Liver (tissue), 9 donors: ENCODE results near the gene ERGIC1. TPM values are rescaled to one million over a fixed set of nuclear protein-coding genes. Genes with fewer than 3 reads are reported as not detected.

ENCODE experiments used
- DNase-seq: peaks from one replicate; pipeline ENCODE4 v3.0.0-alpha.2; 2017; ENCODE audit warnings: low spot score
- H3K27ac ChIP-seq, 2 donors: one replicate each; pipeline ENCODE4 v1.7.0; 2013; ENCODE audit warnings: inconsistent platforms in 2 of 2, low read length in 2 of 2, control low read depth in 1 of 2, low read depth in 1 of 2, mild to moderate bottlenecking in 1 of 2
- H3K27me3 ChIP-seq, 4 donors: one replicate each; pipeline versions ENCODE4 v1.6.1 to v1.7.0; 2013; ENCODE audit warnings: low read length in 3 of 4, inconsistent platforms in 1 of 4, mild to moderate bottlenecking in 1 of 4, moderate library complexity in 1 of 4; ENCODE audit not compliant: control insufficient read depth in 4 of 4, insufficient read depth in 4 of 4
- H3K36me3 ChIP-seq, 4 donors: one replicate each; pipeline versions ENCODE4 v1.6.1 to v1.7.0; 2013; ENCODE audit warnings: low read length in 3 of 4, mild to moderate bottlenecking in 3 of 4, low read depth in 1 of 4, moderate library complexity in 1 of 4; ENCODE audit not compliant: control insufficient read depth in 4 of 4, insufficient read depth in 3 of 4
- H3K4me1 ChIP-seq, 4 donors: one replicate each; pipeline versions ENCODE4 v1.6.1 to v1.7.0; 2013; ENCODE audit warnings: low read length in 3 of 4, mild to moderate bottlenecking in 3 of 4, moderate library complexity in 1 of 4; ENCODE audit not compliant: control insufficient read depth in 4 of 4, insufficient read depth in 4 of 4
- H3K4me3 ChIP-seq, 3 donors: one replicate each; pipeline versions ENCODE4 v1.6.1 to v1.7.0; 2013; ENCODE audit warnings: low read length in 3 of 3, control low read depth in 1 of 3, low read depth in 1 of 3, mild to moderate bottlenecking in 1 of 3
- H3K9ac ChIP-seq, 2 donors: one replicate each; pipeline ENCODE4 v1.7.0; 2013; ENCODE audit warnings: low read length in 2 of 2, mild to moderate bottlenecking in 2 of 2, moderate library complexity in 2 of 2, control low read depth in 1 of 2, low read depth in 1 of 2
- H3K9me3 ChIP-seq, 4 donors: one replicate each; pipeline versions ENCODE4 v1.6.1 to v1.7.0; 2013; ENCODE audit warnings: low read length in 3 of 4; ENCODE audit not compliant: control insufficient read depth in 4 of 4
- ATF3 ChIP-seq: IDR thresholded peaks from 2 replicates; pipeline ENCODE4 v1.6.1; 2016; ENCODE audit warnings: antibody characterized with exemption
- CTCF ChIP-seq: fragments of 150-350 bp; IDR thresholded peaks from 2 replicates; pipeline ENCODE4 v1.5.1; 2017; ENCODE audit warnings: improper control_type of control experiment, low read depth, low read length; ENCODE audit not compliant: missing input control
- EGR1 ChIP-seq, 2 donors: IDR thresholded peaks; 2 replicates each; pipeline ENCODE4 v1.6.1; 2016 to 2018; ENCODE audit warnings: antibody characterized with exemption in 2 of 2, low read depth in 2 of 2
- FOXA1 ChIP-seq: IDR thresholded peaks from 2 replicates; pipeline ENCODE4 v1.6.1; 2016; ENCODE audit warnings: antibody characterized with exemption
- FOXA2 ChIP-seq: IDR thresholded peaks from 2 replicates; pipeline ENCODE4 v1.6.1; 2016; ENCODE audit warnings: antibody characterized with exemption
- GABPA ChIP-seq, 2 donors: IDR thresholded peaks in 1 of 2; conservative IDR thresholded peaks in 1 of 2; 2 replicates each; pipeline ENCODE4 v1.6.1; 2016; ENCODE audit warnings: antibody characterized with exemption in 2 of 2, mild to moderate bottlenecking in 1 of 2, moderate library complexity in 1 of 2
- HNF4A ChIP-seq, 2 donors: conservative IDR thresholded peaks; 2 replicates each; pipeline ENCODE4 v1.6.1; 2016; ENCODE audit warnings: antibody characterized with exemption in 2 of 2, mild to moderate bottlenecking in 2 of 2
- HNF4G ChIP-seq: IDR thresholded peaks from 2 replicates; pipeline ENCODE4 v1.6.1; 2016; ENCODE audit warnings: antibody characterized with exemption
- JUND ChIP-seq, 2 donors: IDR thresholded peaks; 2 replicates each; pipeline ENCODE4 v1.6.1; 2016; ENCODE audit warnings: antibody characterized with exemption in 2 of 2
- MAX ChIP-seq: IDR thresholded peaks from 2 replicates; pipeline ENCODE4 v1.6.1; 2016; ENCODE audit warnings: antibody characterized with exemption
- NR2F2 ChIP-seq: IDR thresholded peaks from 2 replicates; pipeline ENCODE4 v1.6.1; 2016; ENCODE audit warnings: antibody characterized with exemption
- RAD21 ChIP-seq, 2 donors: IDR thresholded peaks; 2 replicates each; pipeline ENCODE4 v1.6.1; 2016; ENCODE audit warnings: antibody characterized with exemption in 2 of 2, mild to moderate bottlenecking in 2 of 2
- REST ChIP-seq: IDR thresholded peaks from 2 replicates; pipeline ENCODE4 v1.6.1; 2016; ENCODE audit warnings: antibody characterized with exemption, mild to moderate bottlenecking
- RXRA ChIP-seq, 2 donors: IDR thresholded peaks; 2 replicates each; pipeline ENCODE4 v1.6.1; 2017 to 2018; ENCODE audit warnings: antibody characterized with exemption in 2 of 2, mild to moderate bottlenecking in 1 of 2
- SP1 ChIP-seq: IDR thresholded peaks from 2 replicates; pipeline ENCODE4 v1.6.1; 2018; ENCODE audit warnings: antibody characterized with exemption, mild to moderate bottlenecking
- TAF1 ChIP-seq: conservative IDR thresholded peaks from 2 replicates; pipeline ENCODE4 v1.6.1; 2016; ENCODE audit warnings: antibody characterized with exemption, mild to moderate bottlenecking
- YY1 ChIP-seq: IDR thresholded peaks from 2 replicates; pipeline ENCODE4 v1.6.1; 2016; ENCODE audit warnings: antibody characterized with exemption, mild to moderate bottlenecking
- ZBTB33 ChIP-seq: IDR thresholded peaks from 2 replicates; pipeline ENCODE4 v1.6.1; 2016; ENCODE audit warnings: antibody characterized with exemption
- WGBS: extraction: QIAGEN DNeasy Blood & Tissue Kit; methylation state at CpG from one replicate; pipeline ENCODE4 v1.1.7; 2013; 5-methylcytosine and 5-hydroxymethylcytosine counted together
- polyA plus RNA-seq, 2 donors: library from polyadenylated mRNA; stranded (reverse) in 1 of 2; unstranded in 1 of 2; fragments of 200-250 nt in 1 of 2; fragments of >200 nt in 1 of 2; fragmentation: Nextera tagmentation in 1 of 2; extraction: Ambion mirVana in 1 of 2; gene quantifications; one replicate each; pipeline versions ENCODE4 v1.2.1 to v1.2.3, GENCODE V29; 2013 to 2015
- total RNA-seq, 2 donors: library from RNA; depleted of rRNA; stranded (reverse); fragments of >200 nt; gene quantifications; one replicate each; pipeline ENCODE4 v1.2.3, GENCODE V29; 2014
- donor health status: healthy.
- donor health status: healthy.
- donor health status: healthy.
- donor health status: healthy.
- donor health status: healthy.

ERGIC1 gene
- total and polyA plus RNA-seq, 4 donors, result 45.4 to 155 (median 101) TPM

- Histone ChIP-seq H3K27ac (no peak overlapping the region), H3K36me3 (peaks cover 11 to 45% (median 26%) of the 10 kb centered on the region in 4 donors), H3K4me1 (no peaks in the 10 kb centered on the region), H3K4me3 (no peak overlapping the region), H3K27me3 (no peaks in the 10 kb centered on the region), H3K9me3 (no peaks in the 10 kb centered on the region), H3K9ac (no peak overlapping the region)
- 95% methylated on average over 10 of the region's 10 CpGs for WGBS
- TF ChIP-seq MAX, result no peak
- no peak for TF ChIP-seq HNF4G
- no peak for TF ChIP-seq YY1
- no peak for TF ChIP-seq NR2F2
- no peak for TF ChIP-seq FOXA2
- TF ChIP-seq CTCF, result no peak
- no peak for TF ChIP-seq ATF3
- no peak for TF ChIP-seq EGR1 (IDR thresholded peaks at IDR 0.05; ENCODE audit: low read depth in 2 of 2)
- TF ChIP-seq TAF1, result no peak
- TF ChIP-seq FOXA1, result no peak
- TF ChIP-seq RXRA (IDR thresholded peaks at IDR 0.05), result no peak
- no peak for TF ChIP-seq HNF4A (conservative IDR thresholded peaks at IDR 0.05)
- TF ChIP-seq SP1, result no peak
- no peak for TF ChIP-seq RAD21 (IDR thresholded peaks at IDR 0.05)
- TF ChIP-seq ZBTB33, result no peak
- no peak for TF ChIP-seq GABPA (IDR thresholded peaks at IDR 0.05 in 1 of 2, conservative IDR thresholded peaks at IDR 0.05 in 1 of 2)
- no peak for DNase-seq
Measured at GRCh38 chr5:172915514-172915913, 81.5 kb downstream of the ERGIC1 start.

- H3K9me3 ChIP-seq, result no peaks in the 10 kb centered on the region
- no peak overlapping the region for H3K4me3 ChIP-seq
- no peaks in the 10 kb centered on the region for H3K27me3 ChIP-seq
- H3K9ac ChIP-seq, result no peak overlapping the region
- 86% methylated on average over 28 of the region's 28 CpGs for WGBS
- H3K27ac ChIP-seq, result no peak overlapping the region
- no peak for DNase-seq
- no peaks in the 10 kb centered on the region for H3K4me1 ChIP-seq
- peaks cover 11 to 47% (median 32%) of the 10 kb centered on the region in 4 donors for H3K36me3 ChIP-seq
- no peak for TF ChIP-seq CTCF
- no peak for TF ChIP-seq EGR1 (IDR thresholded peaks at IDR 0.05; ENCODE audit: low read depth in 2 of 2)
- TF ChIP-seq SP1, result no peak
- TF ChIP-seq REST, result no peak
- TF ChIP-seq NR2F2, result no peak
- TF ChIP-seq FOXA1, result no peak
- no peak for TF ChIP-seq RAD21 (IDR thresholded peaks at IDR 0.05)
- no peak for TF ChIP-seq ATF3
- no peak for TF ChIP-seq FOXA2
- TF ChIP-seq RXRA (IDR thresholded peaks at IDR 0.05), result no peak
- no peak for TF ChIP-seq JUND (IDR thresholded peaks at IDR 0.05)
- no peak for TF ChIP-seq HNF4A (conservative IDR thresholded peaks at IDR 0.05)
- TF ChIP-seq YY1, result no peak
- TF ChIP-seq GABPA (IDR thresholded peaks at IDR 0.05 in 1 of 2, conservative IDR thresholded peaks at IDR 0.05 in 1 of 2), result no peak
Measured at GRCh38 chr5:172918421-172919371, 84.6 kb downstream of the ERGIC1 start.
